Nephron (organoid): ENCODE data around the gene FBXL17.
A peak's percentile ranks its signal among the peaks of the same experiment; 100 is the strongest.

ENCODE experiments used
- H3K27ac Mint-ChIP-seq, 3 experiments: 2 replicates each; pipeline ENCODE4 v1.8.0; 2020; ENCODE audit warnings: mixed read lengths in 3 of 3, mild to moderate bottlenecking in 2 of 3, moderate library complexity in 1 of 3
- H3K27me3 Mint-ChIP-seq: 2 replicates; pipeline ENCODE4 v1.8.0; 2021; ENCODE audit warnings: low read depth, mild to moderate bottlenecking, moderate library complexity, mixed read lengths
- H3K36me3 Mint-ChIP-seq: 2 replicates; pipeline ENCODE4 v1.8.0; 2020; ENCODE audit warnings: low read depth, mixed read lengths
- H3K4me1 Mint-ChIP-seq: 2 replicates; pipeline ENCODE4 v1.8.0; 2020; ENCODE audit warnings: mixed read lengths
- H3K4me3 Mint-ChIP-seq, 3 experiments: 2 replicates each; pipeline ENCODE4 v1.8.0; 2020; ENCODE audit warnings: mild to moderate bottlenecking in 3 of 3, mixed read lengths in 3 of 3, moderate library complexity in 2 of 3
- H3K9me3 Mint-ChIP-seq: 2 replicates; pipeline ENCODE4 v1.8.0; 2020; ENCODE audit warnings: mixed read lengths
- CTCF ChIP-seq, 3 experiments: fragments of 200-600 bp; sonication (generic); IDR thresholded peaks; one replicate each; pipeline ENCODE4 v1.5.0; 2021; ENCODE audit warnings: antibody characterized with exemption in 3 of 3; ENCODE audit not compliant: unreplicated experiment in 3 of 3

Gene FBXL17

DNA sequence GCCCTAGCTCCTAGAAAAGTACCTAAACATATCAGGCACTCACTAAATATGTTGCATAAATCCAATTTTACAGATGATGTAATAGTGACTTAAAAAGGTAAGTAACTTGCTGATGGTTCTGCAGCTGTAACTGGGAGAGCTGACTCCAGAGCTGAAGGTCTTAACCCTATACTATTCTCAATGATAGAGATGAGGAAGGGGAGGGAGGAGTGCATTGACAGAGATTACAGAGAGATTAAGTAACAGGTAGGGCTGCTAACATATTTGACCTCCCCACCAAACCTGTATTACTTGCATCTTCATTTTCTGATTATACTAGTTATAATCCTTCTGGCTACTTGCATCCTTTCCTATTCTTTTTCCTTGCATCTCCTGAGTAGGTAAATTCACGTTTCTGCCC is 455.8 kb downstream of the FBXL17 start:
- Mint-ChIP-seq H3K27ac (no peak overlapping the region), H3K4me1 (no peaks in the 10 kb centered on the region), H3K9me3 (no peaks in the 10 kb centered on the region), H3K4me3 (no peak overlapping the region), H3K36me3 (no peaks in the 10 kb centered on the region), H3K27me3 (no peaks in the 10 kb centered on the region)
- no peak for TF ChIP-seq CTCF (IDR thresholded peaks at IDR 0.05; ENCODE audit: unreplicated experiment in 3 of 3)

- H3K4me3 Mint-ChIP-seq, result no peak overlapping the region
- H3K4me1 Mint-ChIP-seq, result no peaks in the 10 kb centered on the region
- no peak overlapping the region for H3K27ac Mint-ChIP-seq
- H3K36me3 Mint-ChIP-seq, result no peaks in the 10 kb centered on the region
- TF ChIP-seq CTCF (IDR thresholded peaks at IDR 0.05; ENCODE audit: unreplicated experiment in 3 of 3), result no peak
- H3K27me3 Mint-ChIP-seq, result no peaks in the 10 kb centered on the region
- no peaks in the 10 kb centered on the region for H3K9me3 Mint-ChIP-seq
These were observed 456.7 kb downstream of the FBXL17 start for GRCh38 chr5:107925200-107925599.

DNA sequence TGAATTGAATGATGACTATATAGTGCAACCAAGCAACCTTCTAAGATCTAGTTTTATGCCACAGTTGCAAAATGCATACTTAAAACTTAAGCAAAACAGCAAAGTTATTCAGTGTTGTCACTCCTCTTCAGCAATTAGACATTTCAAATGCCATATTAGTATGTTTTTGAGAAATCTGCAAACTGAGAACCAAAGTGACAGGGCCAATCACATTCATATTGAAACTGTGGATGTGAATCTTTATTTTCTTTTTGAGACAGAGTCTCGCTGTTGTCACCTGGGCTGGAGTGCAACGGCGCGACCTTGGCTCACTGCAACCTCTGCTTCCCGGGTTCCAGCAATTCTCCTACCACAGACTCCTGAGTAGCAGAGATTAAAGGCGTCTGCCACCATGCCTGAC is 461.9 kb downstream of the FBXL17 start:
- peak overlapping the region in 2 of 3 experiments; percentile 43 to 52 for H3K27ac Mint-ChIP-seq
- TF ChIP-seq CTCF (IDR thresholded peaks at IDR 0.05; ENCODE audit: unreplicated experiment in 3 of 3), result no peak
- no peaks in the 10 kb centered on the region for H3K9me3 Mint-ChIP-seq
- H3K27me3 Mint-ChIP-seq, result no peaks in the 10 kb centered on the region
- no peaks in the 10 kb centered on the region for H3K36me3 Mint-ChIP-seq
- H3K4me3 Mint-ChIP-seq, result no peak overlapping the region
- peaks cover 23% of the 10 kb centered on the region for H3K4me1 Mint-ChIP-seq

GRCh38 chr5:107919361-107919760 is 462.5 kb downstream of the FBXL17 start:
- H3K27ac Mint-ChIP-seq, result peak overlapping the region in 1 of 3 experiments; percentile 52
- H3K36me3 Mint-ChIP-seq, result no peaks in the 10 kb centered on the region
- peaks cover 23% of the 10 kb centered on the region for H3K4me1 Mint-ChIP-seq
- H3K4me3 Mint-ChIP-seq, result no peak overlapping the region
- no peak for TF ChIP-seq CTCF (IDR thresholded peaks at IDR 0.05; ENCODE audit: unreplicated experiment in 3 of 3)
- H3K9me3 Mint-ChIP-seq, result no peaks in the 10 kb centered on the region
- H3K27me3 Mint-ChIP-seq, result no peaks in the 10 kb centered on the region

DNA sequence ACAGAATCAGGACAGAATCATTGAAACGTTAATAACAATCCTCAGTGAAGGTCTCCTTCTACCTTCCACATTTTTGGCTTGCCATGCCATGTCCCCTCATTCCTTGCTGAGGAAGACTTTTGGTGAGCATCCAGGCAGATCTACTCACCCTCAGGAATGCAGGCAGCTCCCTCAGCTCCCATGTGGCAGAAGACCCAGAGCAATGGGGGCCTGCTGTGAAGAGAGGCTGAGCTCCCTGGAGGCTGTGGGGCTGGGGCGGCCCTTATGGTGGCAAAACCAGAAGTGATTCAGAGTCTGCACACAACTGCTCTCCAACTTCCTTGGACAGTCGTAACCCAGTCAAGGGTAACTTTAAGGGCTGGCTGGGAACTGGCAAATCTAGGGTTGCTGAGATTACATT is 463.9 kb downstream of the FBXL17 start:
- H3K4me1 Mint-ChIP-seq, result peaks cover 23% of the 10 kb centered on the region
- no peak overlapping the region for H3K4me3 Mint-ChIP-seq
- H3K9me3 Mint-ChIP-seq, result no peaks in the 10 kb centered on the region
- H3K27ac Mint-ChIP-seq, result peak overlapping the region in 2 of 3 experiments; percentile 30 to 35
- no peaks in the 10 kb centered on the region for H3K27me3 Mint-ChIP-seq
- TF ChIP-seq CTCF (IDR thresholded peaks at IDR 0.05; ENCODE audit: unreplicated experiment in 3 of 3), result no peak
- no peaks in the 10 kb centered on the region for H3K36me3 Mint-ChIP-seq
